ENCODE measurements around the gene POLR3E. TPM values are rescaled to one million over a fixed set of nuclear protein-coding genes. Genes with fewer than 3 reads are reported as not detected.

POLR3E gene
- total and polyA plus RNA-seq, 12 donors: 22.3 to 40.7 (median 30.6) TPM

- WGBS, 2 donors: 96 to 100% methylated on average over 1 of the region's 1 CpG
- peaks cover 0 to 18% (median 3%) of the 10 kb centered on the region in 11 donors for H3K9me3 ChIP-seq
- no peak overlapping the region for H3K4me3 ChIP-seq
- no peak for DNase-seq
- TF ChIP-seq CTCF (IDR thresholded peaks at IDR 0.05): no peak
- H3K27me3 ChIP-seq: no peaks in the 10 kb centered on the region
- H3K36me3 ChIP-seq: peaks cover 8 to 100% (median 66%) of the 10 kb centered on the region in 9 donors
- intact Hi-C loops (cut with DNase I): no loop called here
- H3K4me1 ChIP-seq: no peaks in the 10 kb centered on the region
- H3K27ac ChIP-seq: no peak overlapping the region
- peak in 1 of 8 donors; percentile 4 for ATAC-seq
These were observed 41.9 kb upstream of the POLR3E start for GRCh38 chr16:22255335-22255734.

GRCh38 chr16:22257440-22257839 is 39.8 kb upstream of the POLR3E start:
- H3K9me3 ChIP-seq: peaks cover 0 to 18% (median 3%) of the 10 kb centered on the region in 11 donors
- H3K27me3 ChIP-seq: no peaks in the 10 kb centered on the region
- ATAC-seq (peak in 2 of 8 donors; percentile 29 to 57), DNase-seq (no peak)
- no peak overlapping the region for H3K4me3 ChIP-seq
- intact Hi-C loops (cut with DNase I): no loop called here
- H3K36me3 ChIP-seq: peaks cover 10 to 99% (median 66%) of the 10 kb centered on the region in 9 donors
- TF ChIP-seq CTCF (IDR thresholded peaks at IDR 0.05): no peak
- WGBS, 2 donors: 96 to 97% methylated on average over 13 of the region's 13 CpGs
- H3K27ac ChIP-seq: no peak overlapping the region
- no peaks in the 10 kb centered on the region for H3K4me1 ChIP-seq

GRCh38 chr16:22260490-22260889 is 36.7 kb upstream of the POLR3E start:
- no peaks in the 10 kb centered on the region for H3K27me3 ChIP-seq
- no peak overlapping the region for H3K4me3 ChIP-seq
- H3K9me3 ChIP-seq: peaks cover 0 to 8% (median 0%) of the 10 kb centered on the region in 11 donors
- ATAC-seq (no peak), DNase-seq (no peak)
- no peak for TF ChIP-seq CTCF (IDR thresholded peaks at IDR 0.05)
- H3K27ac ChIP-seq: no peak overlapping the region
- WGBS, 2 donors: 97 to 99% methylated on average over 3 of the region's 3 CpGs
- H3K4me1 ChIP-seq: no peaks in the 10 kb centered on the region
- peaks cover 10 to 99% (median 68%) of the 10 kb centered on the region in 9 donors for H3K36me3 ChIP-seq
- intact Hi-C loops (cut with DNase I): no loop called here

GRCh38 chr16:22262460-22262859 is 34.7 kb upstream of the POLR3E start:
- H3K4me3 ChIP-seq: no peak overlapping the region
- 92% methylated on average over 4 of the region's 4 CpGs for WGBS, 2 donors
- intact Hi-C loops (cut with DNase I): no loop called here
- no peak overlapping the region for H3K27ac ChIP-seq
- H3K4me1 ChIP-seq: no peaks in the 10 kb centered on the region
- peaks cover 3 to 99% (median 51%) of the 10 kb centered on the region in 9 donors for H3K36me3 ChIP-seq
- DNase-seq (no peak), ATAC-seq (no peak)
- H3K9me3 ChIP-seq: peaks cover 0 to 5% (median 0%) of the 10 kb centered on the region in 11 donors
- TF ChIP-seq CTCF (IDR thresholded peaks at IDR 0.05): no peak
- H3K27me3 ChIP-seq: no peaks in the 10 kb centered on the region

All from heart right ventricle (tissue), 16 donors.